ENCODE data around the gene TRAPPC3L.

GRCh38 chr6:116528780-116529179, 16.7 kb downstream of the TRAPPC3L start:
- TF ChIP-seq POLR2A (IDR thresholded peaks at IDR 0.05) (no peak), CTCF (IDR thresholded peaks at IDR 0.05) (no peak), POLR2AphosphoS5 (IDR thresholded peaks at IDR 0.05) (no peak)

Measured in breast epithelium (tissue), 3 donors.